HUES64 (cell line): ENCODE results near the gene ARHGAP10.

Experiments
- H3K27ac ChIP-seq: 2 replicates; pipeline ENCODE4 v1.7.0; 2013; ENCODE audit warnings: low read depth, low read length, inconsistent platforms
- H3K27me3 ChIP-seq: 2 replicates; pipeline ENCODE4 v1.6.1; 2013; ENCODE audit warnings: mild to moderate bottlenecking, low read length; ENCODE audit not compliant: insufficient read depth
- H3K36me3 ChIP-seq: 2 replicates; pipeline ENCODE4 v1.6.1; 2013; ENCODE audit warnings: mild to moderate bottlenecking, low read length; ENCODE audit not compliant: insufficient read depth
- H3K4me1 ChIP-seq: 2 replicates; pipeline ENCODE4 v1.6.1; 2013; ENCODE audit warnings: mild to moderate bottlenecking, low read length, moderate library complexity; ENCODE audit not compliant: insufficient read depth
- H3K4me3 ChIP-seq: 2 replicates; pipeline ENCODE4 v1.5.1; 2013; ENCODE audit warnings: mild to moderate bottlenecking, low read length, moderate library complexity
- H3K9ac ChIP-seq: 2 replicates; pipeline ENCODE4 v1.6.1; 2013; ENCODE audit warnings: mild to moderate bottlenecking, low read depth, low read length
- H3K9me3 ChIP-seq: 2 replicates; pipeline ENCODE4 v1.6.1; 2013; ENCODE audit warnings: low read depth, low read length; ENCODE audit not compliant: insufficient read depth
- WGBS: fragments of 150-250, 120-280 bp; methylation state at CpG from one replicate; pipeline ENCODE4 v1.1.7; 2013; ENCODE audit warnings: missing lambda C conversion rate; 5-methylcytosine and 5-hydroxymethylcytosine counted together

Gene ARHGAP10

GRCh38 chr4:148097801-148098200, 365.9 kb downstream of the ARHGAP10 start:
- Histone ChIP-seq H3K27me3 (no peaks in the 10 kb centered on the region), H3K4me3 (no peak overlapping the region), H3K9me3 (no peaks in the 10 kb centered on the region), H3K36me3 (no peaks in the 10 kb centered on the region), H3K4me1 (peaks cover 8% of the 10 kb centered on the region; the same call in 1 of the 2 replicates), H3K27ac (peak overlapping the region; percentile 35; the same call in 1 of the 2 replicates), H3K9ac (no peak overlapping the region)
- 63% methylated on average over 5 of the region's 5 CpGs for WGBS

GRCh38 chr4:148101235-148101634, 369.3 kb downstream of the ARHGAP10 start:
- Histone ChIP-seq H3K27ac (no peak overlapping the region), H3K36me3 (no peaks in the 10 kb centered on the region), H3K4me3 (no peak overlapping the region), H3K9me3 (no peaks in the 10 kb centered on the region), H3K9ac (no peak overlapping the region), H3K4me1 (peaks cover 8% of the 10 kb centered on the region; the same call in 1 of the 2 replicates), H3K27me3 (no peaks in the 10 kb centered on the region)
- 96% methylated on average over 3 of the region's 3 CpGs for WGBS

GRCh38 chr4:148101790-148102189, 369.9 kb downstream of the ARHGAP10 start:
- 88% methylated on average over 4 of the region's 4 CpGs for WGBS
- no peak overlapping the region for H3K4me3 ChIP-seq
- H3K36me3 ChIP-seq, result no peaks in the 10 kb centered on the region
- H3K27me3 ChIP-seq, result no peaks in the 10 kb centered on the region
- H3K4me1 ChIP-seq, result peaks cover 8% of the 10 kb centered on the region; the same call in 1 of the 2 replicates
- H3K9ac ChIP-seq, result no peak overlapping the region
- no peaks in the 10 kb centered on the region for H3K9me3 ChIP-seq
- no peak overlapping the region for H3K27ac ChIP-seq

- no peaks in the 10 kb centered on the region for H3K4me1 ChIP-seq
- H3K27ac ChIP-seq, result no peak overlapping the region
- no peaks in the 10 kb centered on the region for H3K36me3 ChIP-seq
- no peaks in the 10 kb centered on the region for H3K27me3 ChIP-seq
- no peaks in the 10 kb centered on the region for H3K9me3 ChIP-seq
- H3K9ac ChIP-seq, result no peak overlapping the region
- H3K4me3 ChIP-seq, result no peak overlapping the region
- WGBS, result 96% methylated on average over 7 of the region's 7 CpGs
These were observed 371.9 kb downstream of the ARHGAP10 start for GRCh38 chr4:148103597-148104355.

- Histone ChIP-seq H3K27me3 (no peaks in the 10 kb centered on the region), H3K9me3 (no peaks in the 10 kb centered on the region), H3K4me1 (peaks cover 15% of the 10 kb centered on the region), H3K9ac (no peak overlapping the region), H3K36me3 (no peaks in the 10 kb centered on the region), H3K27ac (no peak overlapping the region), H3K4me3 (no peak overlapping the region)
- 95% methylated on average over 7 of the region's 7 CpGs for WGBS
These were observed 376.9 kb downstream of the ARHGAP10 start for GRCh38 chr4:148108766-148109165.

- H3K27ac ChIP-seq, result no peak overlapping the region
- no peaks in the 10 kb centered on the region for H3K36me3 ChIP-seq
- no peaks in the 10 kb centered on the region for H3K27me3 ChIP-seq
- H3K4me1 ChIP-seq, result peaks cover 15% of the 10 kb centered on the region
- H3K4me3 ChIP-seq, result no peak overlapping the region
- 95% methylated on average over 3 of the region's 3 CpGs for WGBS
- H3K9me3 ChIP-seq, result no peaks in the 10 kb centered on the region
- H3K9ac ChIP-seq, result no peak overlapping the region
These were observed 377.3 kb downstream of the ARHGAP10 start for GRCh38 chr4:148109216-148109615.

GRCh38 chr4:148110169-148110568, 378.3 kb downstream of the ARHGAP10 start:
- Histone ChIP-seq H3K9ac (no peak overlapping the region), H3K4me3 (no peak overlapping the region), H3K9me3 (no peaks in the 10 kb centered on the region), H3K4me1 (peaks cover 20% of the 10 kb centered on the region), H3K27me3 (no peaks in the 10 kb centered on the region), H3K36me3 (no peaks in the 10 kb centered on the region), H3K27ac (no peak overlapping the region)
- 97% methylated on average over 3 of the region's 3 CpGs for WGBS

GRCh38 chr4:148112231-148112982, 380.5 kb downstream of the ARHGAP10 start:
- WGBS, result 76% methylated on average over 3 of the region's 4 CpGs
- no peak overlapping the region for H3K4me3 ChIP-seq
- peaks cover 37% of the 10 kb centered on the region for H3K4me1 ChIP-seq
- no peaks in the 10 kb centered on the region for H3K36me3 ChIP-seq
- no peaks in the 10 kb centered on the region for H3K9me3 ChIP-seq
- H3K27ac ChIP-seq, result peak overlapping the region; percentile 28; the same call in 1 of the 2 replicates
- no peak overlapping the region for H3K9ac ChIP-seq
- H3K27me3 ChIP-seq, result no peaks in the 10 kb centered on the region

GRCh38 chr4:148114436-148114835, 382.5 kb downstream of the ARHGAP10 start:
- no peaks in the 10 kb centered on the region for H3K27me3 ChIP-seq
- H3K27ac ChIP-seq, result no peak overlapping the region
- H3K4me1 ChIP-seq, result peaks cover 37% of the 10 kb centered on the region
- H3K36me3 ChIP-seq, result no peaks in the 10 kb centered on the region
- H3K9ac ChIP-seq, result no peak overlapping the region
- H3K9me3 ChIP-seq, result no peaks in the 10 kb centered on the region
- no peak overlapping the region for H3K4me3 ChIP-seq

GRCh38 chr4:148116264-148116663, 384.4 kb downstream of the ARHGAP10 start:
- Histone ChIP-seq H3K36me3 (no peaks in the 10 kb centered on the region), H3K27ac (no peak overlapping the region), H3K9ac (no peak overlapping the region), H3K9me3 (no peaks in the 10 kb centered on the region), H3K4me3 (no peak overlapping the region), H3K27me3 (no peaks in the 10 kb centered on the region), H3K4me1 (peaks cover 37% of the 10 kb centered on the region)
- 88% methylated on average over 2 of the region's 2 CpGs for WGBS

GRCh38 chr4:148116969-148117368, 385.1 kb downstream of the ARHGAP10 start:
- Histone ChIP-seq H3K27me3 (no peaks in the 10 kb centered on the region), H3K4me3 (no peak overlapping the region), H3K9me3 (no peaks in the 10 kb centered on the region), H3K36me3 (no peaks in the 10 kb centered on the region), H3K9ac (no peak overlapping the region), H3K4me1 (peaks cover 32% of the 10 kb centered on the region), H3K27ac (no peak overlapping the region)
- WGBS, result 87% methylated on average over 4 of the region's 4 CpGs
